Measurements from ENCODE around the gene RALGAPA1. TPM values are rescaled to one million over a fixed set of nuclear protein-coding genes. Genes with fewer than 3 reads are reported as not detected.

The RALGAPA1 gene
- total and polyA plus RNA-seq, 7 donors = 4.3 to 40.1 (median 28.0) TPM

- Histone ChIP-seq H3K27me3 (ENCODE audit: insufficient read depth in 3 of 3, low read length in 2 of 3) (peaks cover 7 to 56% (median 21%) of the 10 kb centered on the region in 3 donors), H3K27ac (no peak overlapping the region), H3K36me3 (ENCODE audit: insufficient read depth in 1 of 2, low read depth in 1 of 2) (peaks cover 0 to 4% of the 10 kb centered on the region in 2 donors), H3K4me1 (peaks cover 20% of the 10 kb centered on the region), H3K4me3 (peak overlapping the region; percentile 76), H3K9me3 (no peaks in the 10 kb centered on the region)
- TF ChIP-seq CTCF (IDR thresholded peaks at IDR 0.05) = no peak
- intact Hi-C loops (cut with DNase I) = no loop called here
- DNase-seq (peak; percentile 61 to 76), ATAC-seq (peak; percentile 87 to 94 (median 93))
- 2 to 4% (median 3%) methylated on average over 49 to 55 of the region's 55 CpGs for WGBS, 3 donors
Measured at GRCh38 chr14:35534873-35535482, 274.1 kb downstream of the RALGAPA1 start.

- peaks cover 20% of the 10 kb centered on the region for H3K4me1 ChIP-seq
- 2 to 3% (median 2%) methylated on average over 34 to 76 of the region's 77 CpGs for WGBS, 3 donors
- TF ChIP-seq CTCF (IDR thresholded peaks at IDR 0.05) = no peak
- H3K4me3 ChIP-seq = peak overlapping the region; percentile 76
- ATAC-seq = peak in 2 of 4 donors; percentile 9 to 14
- H3K27ac ChIP-seq = no peak overlapping the region
- intact Hi-C loops (cut with DNase I) = no loop called here
- H3K9me3 ChIP-seq = no peaks in the 10 kb centered on the region
- H3K27me3 ChIP-seq (ENCODE audit: insufficient read depth in 3 of 3, low read length in 2 of 3) = peaks cover 7 to 57% (median 21%) of the 10 kb centered on the region in 3 donors
- peak in 1 of 2 donors; percentile 36 for DNase-seq
- H3K36me3 ChIP-seq (ENCODE audit: insufficient read depth in 1 of 2, low read depth in 1 of 2) = no peaks in the 10 kb centered on the region
Measured at GRCh38 chr14:35534208-35534872, 274.8 kb downstream of the RALGAPA1 start.

- ATAC-seq = peak; percentile 72 to 81 (median 78)
- Histone ChIP-seq H3K36me3 (ENCODE audit: insufficient read depth in 1 of 2, low read depth in 1 of 2) (no peaks in the 10 kb centered on the region), H3K4me3 (peak within 1 kb of the TSS; percentile 76), H3K9me3 (no peaks in the 10 kb centered on the region), H3K4me1 (peaks cover 20% of the 10 kb centered on the region), H3K27me3 (ENCODE audit: insufficient read depth in 3 of 3, low read length in 2 of 3) (peaks cover 7 to 57% (median 21%) of the 10 kb centered on the region in 3 donors), H3K27ac (no peak within 1 kb of the TSS)
- 1% methylated on average over 56 to 100 of the region's 100 CpGs for WGBS, 3 donors
- no peak for TF ChIP-seq CTCF (IDR thresholded peaks at IDR 0.05)
- intact Hi-C loops (cut with DNase I) = no loop called here
- peak; percentile 49 to 69 for DNase-seq
Measured at GRCh38 chr14:35533357-35534207, 275.5 kb downstream of the RALGAPA1 start, which contains the start of gene INSM2. Gene INSM2, plus strand, starts transcription at chr14:35534164. Its CDS starts 89 bp downstream, at chr14:35534253.

GRCh38 chr14:35532783-35533356, 276.2 kb downstream of the RALGAPA1 start:
- Histone ChIP-seq H3K4me3 (peak overlapping the region; percentile 76), H3K27me3 (ENCODE audit: insufficient read depth in 3 of 3, low read length in 2 of 3) (peaks cover 7 to 57% (median 21%) of the 10 kb centered on the region in 3 donors), H3K27ac (no peak overlapping the region), H3K36me3 (ENCODE audit: insufficient read depth in 1 of 2, low read depth in 1 of 2) (no peaks in the 10 kb centered on the region), H3K9me3 (no peaks in the 10 kb centered on the region), H3K4me1 (peaks cover 20% of the 10 kb centered on the region)
- no peak for ATAC-seq
- no peak for TF ChIP-seq CTCF (IDR thresholded peaks at IDR 0.05)
- intact Hi-C loops (cut with DNase I) = no loop called here
- no peak for DNase-seq
- 11 to 12% (median 12%) methylated on average over 6 of the region's 6 CpGs for WGBS, 3 donors

Measured in psoas muscle (tissue), 8 donors.